Measurements from ENCODE around the gene PDE4D.

DNA sequence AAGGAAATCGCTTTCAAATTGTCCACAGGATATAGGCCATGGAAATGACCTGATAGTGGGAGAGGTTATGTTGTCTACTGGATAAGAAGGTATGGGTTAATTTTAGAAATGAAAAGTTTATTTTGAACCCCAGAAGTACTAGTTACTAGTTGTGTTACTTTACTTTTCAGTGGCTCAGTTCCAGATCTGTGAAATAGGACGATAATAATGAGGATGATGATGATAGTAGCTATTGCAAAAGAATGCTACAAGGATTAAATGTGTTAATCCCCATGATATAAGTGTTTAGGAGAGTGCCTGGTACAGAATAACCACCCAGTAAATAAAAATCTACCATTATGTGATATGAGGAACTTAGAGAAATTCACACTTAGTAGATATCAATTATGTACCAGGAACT lies 120.8 kb downstream of the PDE4D start:
- TF ChIP-seq SP1 (IDR thresholded peaks at IDR 0.05) (no peak), NFRKB (IDR thresholded peaks at IDR 0.05) (no peak), ARNT (IDR thresholded peaks at IDR 0.05) (no peak), FOXM1 (IDR thresholded peaks at IDR 0.05; ENCODE audit: borderline replicate concordance) (no peak), TARDBP (IDR thresholded peaks at IDR 0.05) (no peak), CTBP1 (IDR thresholded peaks at IDR 0.05; ENCODE audit: borderline replicate concordance) (no peak), FOXK2 (IDR thresholded peaks at IDR 0.05) (no peak)
- TF ChIP-seq, protein P1, sequence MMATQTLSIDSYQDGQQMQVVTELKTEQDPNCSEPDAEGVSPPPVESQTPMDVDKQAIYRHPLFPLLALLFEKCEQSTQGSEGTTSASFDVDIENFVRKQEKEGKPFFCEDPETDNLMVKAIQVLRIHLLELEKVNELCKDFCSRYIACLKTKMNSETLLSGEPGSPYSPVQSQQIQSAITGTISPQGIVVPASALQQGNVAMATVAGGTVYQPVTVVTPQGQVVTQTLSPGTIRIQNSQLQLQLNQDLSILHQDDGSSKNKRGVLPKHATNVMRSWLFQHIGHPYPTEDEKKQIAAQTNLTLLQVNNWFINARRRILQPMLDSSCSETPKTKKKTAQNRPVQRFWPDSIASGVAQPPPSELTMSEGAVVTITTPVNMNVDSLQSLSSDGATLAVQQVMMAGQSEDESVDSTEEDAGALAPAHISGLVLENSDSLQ (IDR thresholded peaks at IDR 0.05) = no peak

All from HEK293T (cell line).